DND-41 (cell line): Measurements from ENCODE around the gene ZKSCAN3.

Experiments used
- ATAC-seq: fragments of 200-7000 bp; cut with Tn5 transposase; 3 replicates; pipeline ENCODE4 v1.9.1; 2021; ENCODE audit warnings: low read depth; ENCODE audit not compliant: insufficient read depth
- DNase-seq: peaks from one replicate; pipeline ENCODE4 v3.0.0-alpha.2; 2020
- H2AFZ ChIP-seq: 2 replicates; pipeline ENCODE4 v1.6.0; 2012; ENCODE audit warnings: low read depth, low read length
- H3K27ac ChIP-seq: 2 replicates; pipeline ENCODE4 v1.5.1; 2012; ENCODE audit warnings: low read length, inconsistent platforms
- H3K27me3 ChIP-seq: fragments of 200-600 bp; sonication (generic); 2 replicates; pipeline ENCODE4 v1.6.0; 2012; ENCODE audit warnings: low read length, mild to moderate bottlenecking, inconsistent platforms; ENCODE audit not compliant: insufficient read depth, poor library complexity
- H3K36me3 ChIP-seq: 2 replicates; pipeline ENCODE4 v1.5.1; 2012; ENCODE audit warnings: low read length, inconsistent platforms; ENCODE audit not compliant: insufficient read depth
- H3K4me1 ChIP-seq: 2 replicates; pipeline ENCODE4 v1.5.1; 2012; ENCODE audit warnings: mild to moderate bottlenecking, low read length; ENCODE audit not compliant: insufficient read depth
- H3K4me2 ChIP-seq: 2 replicates; pipeline ENCODE4 v1.6.0; 2012; ENCODE audit warnings: mild to moderate bottlenecking, moderate library complexity, low read length, inconsistent platforms; ENCODE audit not compliant: insufficient read depth
- H3K4me3 ChIP-seq, 2 experiments: fragments of 200-600 bp in 1 of 2; shearing (Covaris generic) in 1 of 2; 2 replicates each; pipeline ENCODE4 v1.5.1; 2012 to 2016; ENCODE audit warnings: inconsistent platforms in 2 of 2, low read length in 2 of 2, mild to moderate bottlenecking in 2 of 2, low read depth in 1 of 2, moderate library complexity in 1 of 2
- H3K79me2 ChIP-seq: 2 replicates; pipeline ENCODE4 v1.6.0; 2012; ENCODE audit warnings: low read length, inconsistent platforms; ENCODE audit not compliant: insufficient read depth
- H3K9ac ChIP-seq: 2 replicates; pipeline ENCODE4 v1.6.0; 2012; ENCODE audit warnings: low read depth, mild to moderate bottlenecking, inconsistent platforms, low read length, moderate library complexity
- H3K9me3 ChIP-seq: 2 replicates; pipeline ENCODE4 v1.5.1; 2012; ENCODE audit warnings: low read length, moderate library complexity, mild to moderate bottlenecking, inconsistent platforms; ENCODE audit not compliant: insufficient read depth, severe bottlenecking
- H4K20me1 ChIP-seq: 2 replicates; pipeline ENCODE4 v1.6.0; 2012; ENCODE audit warnings: low read length; ENCODE audit not compliant: insufficient read depth
- EZH2 ChIP-seq: IDR thresholded peaks from 3 replicates; pipeline ENCODE4 v1.6.1; 2012; ENCODE audit warnings: borderline replicate concordance, low read depth, mild to moderate bottlenecking, moderate library complexity, low read length, inconsistent platforms; ENCODE audit not compliant: severe bottlenecking
- TF ChIP-seq, protein P1 (sequence below): IDR thresholded peaks from 2 replicates; pipeline ENCODE4 v1.5.1; 2012; ENCODE audit warnings: borderline replicate concordance, low read length, moderate library complexity, mild to moderate bottlenecking; ENCODE audit not compliant: poor library complexity, severe bottlenecking; ENCODE audit errors: extremely low read depth

Gene ZKSCAN3

DNA sequence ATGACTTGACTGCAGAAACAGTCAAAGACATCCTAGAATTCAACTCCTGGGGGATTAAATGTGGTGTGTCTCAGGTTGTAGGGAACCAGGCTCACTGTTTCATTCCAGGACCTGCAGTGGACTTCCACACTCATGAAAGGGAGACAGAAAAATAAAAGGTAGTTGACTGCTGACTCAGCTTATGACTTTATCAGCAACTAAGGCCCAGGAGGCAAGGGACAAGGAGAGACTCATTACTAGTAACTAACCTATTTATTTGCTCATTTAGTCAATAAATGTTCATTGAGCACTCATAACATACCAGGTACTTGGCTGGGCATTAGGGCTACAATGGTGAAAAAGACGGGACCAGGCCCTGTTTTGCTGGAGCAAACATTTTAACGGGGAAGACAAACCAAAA, 16.7 kb upstream of the ZKSCAN3 start:
- Histone ChIP-seq H3K4me2 (no peak overlapping the region), H2AFZ (no peak overlapping the region), H3K4me3 (no peak overlapping the region), H3K9ac (no peak overlapping the region), H3K27me3 (no peaks in the 10 kb centered on the region), H4K20me1 (no peaks in the 10 kb centered on the region), H3K4me1 (peaks cover 27% of the 10 kb centered on the region), H3K27ac (no peak overlapping the region), H3K79me2 (no peaks in the 10 kb centered on the region), H3K9me3 (no peaks in the 10 kb centered on the region), H3K36me3 (no peaks in the 10 kb centered on the region)
- no peak for DNase-seq
- TF ChIP-seq EZH2 = no peak
- TF ChIP-seq, protein P1, sequence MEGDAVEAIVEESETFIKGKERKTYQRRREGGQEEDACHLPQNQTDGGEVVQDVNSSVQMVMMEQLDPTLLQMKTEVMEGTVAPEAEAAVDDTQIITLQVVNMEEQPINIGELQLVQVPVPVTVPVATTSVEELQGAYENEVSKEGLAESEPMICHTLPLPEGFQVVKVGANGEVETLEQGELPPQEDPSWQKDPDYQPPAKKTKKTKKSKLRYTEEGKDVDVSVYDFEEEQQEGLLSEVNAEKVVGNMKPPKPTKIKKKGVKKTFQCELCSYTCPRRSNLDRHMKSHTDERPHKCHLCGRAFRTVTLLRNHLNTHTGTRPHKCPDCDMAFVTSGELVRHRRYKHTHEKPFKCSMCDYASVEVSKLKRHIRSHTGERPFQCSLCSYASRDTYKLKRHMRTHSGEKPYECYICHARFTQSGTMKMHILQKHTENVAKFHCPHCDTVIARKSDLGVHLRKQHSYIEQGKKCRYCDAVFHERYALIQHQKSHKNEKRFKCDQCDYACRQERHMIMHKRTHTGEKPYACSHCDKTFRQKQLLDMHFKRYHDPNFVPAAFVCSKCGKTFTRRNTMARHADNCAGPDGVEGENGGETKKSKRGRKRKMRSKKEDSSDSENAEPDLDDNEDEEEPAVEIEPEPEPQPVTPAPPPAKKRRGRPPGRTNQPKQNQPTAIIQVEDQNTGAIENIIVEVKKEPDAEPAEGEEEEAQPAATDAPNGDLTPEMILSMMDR = no peak
- no peak for ATAC-seq

DNA sequence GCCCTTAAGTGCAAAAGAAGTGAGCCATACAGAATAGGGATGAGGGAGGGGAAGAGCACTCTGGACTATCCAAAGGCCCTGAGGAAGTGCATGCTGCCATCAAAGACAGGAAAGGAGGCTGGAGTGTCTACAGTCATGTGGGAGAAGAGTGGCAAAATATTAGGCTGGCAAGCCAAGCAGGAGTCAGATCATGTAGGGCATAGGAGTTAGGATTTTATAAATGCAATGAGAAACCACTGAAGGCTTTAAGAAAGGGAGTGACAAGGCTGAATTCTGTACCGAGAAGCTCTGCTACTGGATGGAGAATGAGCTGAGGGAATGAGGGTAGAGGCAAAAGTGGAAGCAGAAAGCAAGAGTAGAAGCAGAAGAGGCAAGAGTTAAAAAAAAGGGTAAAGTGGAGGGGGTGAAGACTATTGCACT, 16.1 kb upstream of the ZKSCAN3 start:
- Histone ChIP-seq H3K4me3 (no peak overlapping the region), H3K4me2 (no peak overlapping the region), H3K9ac (no peak overlapping the region), H2AFZ (no peak overlapping the region), H3K27ac (no peak overlapping the region), H3K27me3 (no peaks in the 10 kb centered on the region), H4K20me1 (no peaks in the 10 kb centered on the region), H3K36me3 (no peaks in the 10 kb centered on the region), H3K4me1 (peaks cover 27% of the 10 kb centered on the region), H3K9me3 (no peaks in the 10 kb centered on the region), H3K79me2 (no peaks in the 10 kb centered on the region)
- TF ChIP-seq EZH2 = no peak
- TF ChIP-seq, protein P1 = no peak
- no peak for ATAC-seq
- no peak for DNase-seq

DNA sequence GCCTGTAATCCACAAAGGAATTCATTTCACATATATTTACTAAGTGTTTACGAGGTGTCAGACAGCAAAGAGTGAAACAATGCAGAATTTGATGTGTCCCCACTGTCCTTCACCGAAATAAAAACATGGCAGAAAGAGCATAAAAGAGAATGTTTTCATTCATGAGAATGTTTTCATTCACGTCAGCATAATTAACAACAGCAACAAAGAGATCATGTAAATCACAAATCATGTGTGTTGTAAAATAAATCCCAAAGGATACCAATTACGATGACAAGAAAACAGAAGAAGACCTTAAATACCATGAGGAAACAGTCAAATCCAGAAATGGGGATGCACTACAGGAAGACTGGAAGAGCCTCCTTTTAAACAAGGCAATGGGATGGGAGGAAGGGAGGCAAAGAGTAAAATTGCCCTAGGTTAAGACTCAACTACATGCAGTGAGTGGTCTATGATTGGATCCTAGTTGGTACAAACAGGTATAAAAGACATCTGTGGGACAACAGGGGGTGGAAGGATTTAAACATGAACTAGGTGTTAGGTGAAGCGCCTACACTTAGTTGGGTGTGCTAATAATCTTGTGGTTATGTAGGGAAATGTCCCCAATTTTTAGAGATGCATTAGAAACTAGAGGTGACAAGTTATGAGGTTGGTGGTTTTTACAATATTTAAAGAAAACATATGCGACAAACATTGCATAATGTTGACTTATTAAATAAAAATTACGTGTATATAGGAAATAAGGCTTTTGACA, 15.3 kb upstream of the ZKSCAN3 start:
- ATAC-seq (no peak), DNase-seq (no peak)
- Histone ChIP-seq H3K4me2 (peak overlapping the region; percentile 68), H3K79me2 (no peaks in the 10 kb centered on the region), H2AFZ (peak overlapping the region; percentile 89; the same call in 1 of the 2 replicates), H3K9me3 (no peaks in the 10 kb centered on the region), H4K20me1 (no peaks in the 10 kb centered on the region), H3K27me3 (no peaks in the 10 kb centered on the region), H3K27ac (peak overlapping the region; percentile 90; the same call in 1 of the 2 replicates), H3K4me1 (peaks cover 27% of the 10 kb centered on the region), H3K4me3 (peak overlapping the region in 1 of 2 experiments; percentile 79; a peak in 1 of 4 replicates), H3K9ac (peak overlapping the region; percentile 88), H3K36me3 (no peaks in the 10 kb centered on the region)
- TF ChIP-seq, protein P1 = no peak
- no peak for TF ChIP-seq EZH2
